Stomach (tissue), 9 donors: ENCODE data around the gene MAPK8IP3. TPM values are rescaled to one million over a fixed set of nuclear protein-coding genes. Genes with fewer than 3 reads are reported as not detected.

Source experiments
- DNase-seq, 2 donors: peaks; one replicate each; pipeline versions ENCODE4 v3.0.0 to v3.0.0-alpha.2; 2013 to 2019
- H3K27ac ChIP-seq, 5 donors: fragments of 200-600 bp in 4 of 5; sonication (generic) in 4 of 5; one replicate each; pipeline ENCODE4 v1.5.1; 2013 to 2019; ENCODE audit warnings: mild to moderate bottlenecking in 1 of 5, moderate library complexity in 1 of 5
- H3K27me3 ChIP-seq, 3 donors: fragments of 200-600 bp; sonication (generic); one replicate each; pipeline ENCODE4 v1.5.1; 2017 to 2019; ENCODE audit warnings: mixed run types in 1 of 3
- H3K36me3 ChIP-seq, 4 donors: fragments of 200-600 bp; sonication (generic); 1 replicate in 3 of 4; 2 replicates in 1 of 4; pipeline ENCODE4 v1.5.1; 2016 to 2019
- H3K4me1 ChIP-seq, 4 donors: fragments of 200-600 bp; sonication (generic); one replicate each; pipeline ENCODE4 v1.5.1; 2016 to 2019
- H3K4me3 ChIP-seq, 4 donors: fragments of 200-600 bp; sonication (generic) in 3 of 4; one replicate each; pipeline ENCODE4 v1.5.1; 2016 to 2019; ENCODE audit warnings: mild to moderate bottlenecking in 1 of 4
- H3K9me3 ChIP-seq, 4 donors: fragments of 200-600 bp; sonication (generic); one replicate each; pipeline ENCODE4 v1.5.1; 2016 to 2019
- CTCF ChIP-seq, 7 experiments: fragments of 450-650 bp in 4 of 7; fragments of 200-600 bp in 3 of 7; sonication (generic) in 3 of 7; IDR thresholded peaks; one replicate each; pipeline ENCODE4 v1.5.1; 2016 to 2019; ENCODE audit warnings: antibody characterized with exemption in 7 of 7, control low read depth in 2 of 7, mild to moderate bottlenecking in 1 of 7
- EP300 ChIP-seq: sonication (generic); formaldehyde crosslinking; IDR thresholded peaks from one replicate; pipeline ENCODE4 v1.6.1; 2017; ENCODE audit warnings: antibody characterized with exemption
- POLR2A ChIP-seq, 4 donors: fragments of 450-650 bp; IDR thresholded peaks; one replicate each; pipeline ENCODE4 v1.6.1; 2016; ENCODE audit warnings: antibody characterized with exemption in 4 of 4, control low read depth in 2 of 4, mild to moderate bottlenecking in 1 of 4, moderate library complexity in 1 of 4
- POLR2AphosphoS5 ChIP-seq, 3 donors: sonication (generic); formaldehyde crosslinking; IDR thresholded peaks; one replicate each; pipeline ENCODE4 v1.6.1; 2016; ENCODE audit warnings: antibody characterized with exemption in 3 of 3
- WGBS, 5 donors: extraction: QIAGEN DNeasy Blood & Tissue Kit in 3 of 5; methylation state at CpG; one replicate each; pipeline versions ENCODE4 v1.1.5 to v1.1.7; 2013 to 2018; 5-methylcytosine and 5-hydroxymethylcytosine counted together
- intact Hi-C: fragments of 100-400 bp; cut with DNase I; formaldehyde crosslinking; loops from one replicate; pipeline ENCODE4 v1.15.1; 2023; ENCODE audit warnings: low total_unique reads
- polyA plus RNA-seq, 3 donors: library from polyadenylated mRNA; stranded (reverse); fragments of 200-250 nt; gene quantifications; one replicate each; pipeline ENCODE4 v1.2.3, GENCODE V29; 2013
- total RNA-seq, 5 donors: library from RNA; depleted of rRNA; stranded (reverse); fragments of >200 nt; gene quantifications; one replicate each; pipeline versions ENCODE4 v1.1.0 to v1.2.3, GENCODE V29; 2014 to 2016
- donor health status: healthy with polysubstance abuse.
- donor health status: Bipolar disorder and iron deficiency.
- donor health status: healthy.

MAPK8IP3 gene
- total and polyA plus RNA-seq, 8 donors: 10.1 to 320 (median 56.3) TPM

GRCh38 chr16:1688807-1689560 lies 17.0 kb upstream of the MAPK8IP3 start:
- peaks cover 0 to 23% (median 14%) of the 10 kb centered on the region in 4 donors for H3K4me1 ChIP-seq
- no peak overlapping the region for H3K4me3 ChIP-seq
- H3K27ac ChIP-seq: peak overlapping the region; percentile 7 to 73 (median 71)
- TF ChIP-seq POLR2AphosphoS5 (IDR thresholded peaks at IDR 0.05) (peak in 1 of 3 donors; percentile 52), POLR2A (IDR thresholded peaks at IDR 0.05) (no peak), CTCF (IDR thresholded peaks at IDR 0.05) (no peak)
- peak; percentile 70 to 92 for DNase-seq
- H3K36me3 ChIP-seq: peaks cover 13 to 96% (median 92%) of the 10 kb centered on the region in 4 donors
- no peaks in the 10 kb centered on the region for H3K27me3 ChIP-seq
- intact Hi-C loops: no loop called here
- 40 to 59% (median 49%) methylated on average over 10 of the region's 10 CpGs for WGBS, 5 donors
- no peaks in the 10 kb centered on the region for H3K9me3 ChIP-seq

- no peaks in the 10 kb centered on the region for H3K27me3 ChIP-seq
- 57 to 85% (median 62%) methylated on average over 13 of the region's 13 CpGs for WGBS, 5 donors
- peaks cover 15 to 96% (median 92%) of the 10 kb centered on the region in 4 donors for H3K36me3 ChIP-seq
- no peak for TF ChIP-seq EP300
- no peak for TF ChIP-seq POLR2A (IDR thresholded peaks at IDR 0.05)
- TF ChIP-seq POLR2AphosphoS5 (IDR thresholded peaks at IDR 0.05): no peak
- TF ChIP-seq CTCF (IDR thresholded peaks at IDR 0.05): no peak
- H3K4me1 ChIP-seq: peaks cover 0 to 23% (median 14%) of the 10 kb centered on the region in 4 donors
- peak in 1 of 2 donors; percentile 60 for DNase-seq
- no peak overlapping the region for H3K4me3 ChIP-seq
- intact Hi-C loops: no loop called here
- H3K9me3 ChIP-seq: no peaks in the 10 kb centered on the region
- H3K27ac ChIP-seq: peak overlapping the region in 4 of 5 donors; percentile 43 to 73 (median 71)
Observed at GRCh38 chr16:1689853-1690252, 16.1 kb upstream of the MAPK8IP3 start.

- H3K27me3 ChIP-seq: no peaks in the 10 kb centered on the region
- H3K4me1 ChIP-seq: peaks cover 0 to 23% (median 14%) of the 10 kb centered on the region in 4 donors
- no peaks in the 10 kb centered on the region for H3K9me3 ChIP-seq
- DNase-seq: no peak
- 62 to 100% (median 83%) methylated on average over 1 of the region's 1 CpG for WGBS, 5 donors
- intact Hi-C loops: no loop called here
- peaks cover 15 to 91% (median 90%) of the 10 kb centered on the region in 4 donors for H3K36me3 ChIP-seq
- H3K27ac ChIP-seq: no peak overlapping the region
- H3K4me3 ChIP-seq: no peak overlapping the region
- TF ChIP-seq CTCF (IDR thresholded peaks at IDR 0.05): no peak
- no peak for TF ChIP-seq POLR2A (IDR thresholded peaks at IDR 0.05)
- TF ChIP-seq EP300: no peak
- no peak for TF ChIP-seq POLR2AphosphoS5 (IDR thresholded peaks at IDR 0.05)
Observed at GRCh38 chr16:1690810-1691209, 15.2 kb upstream of the MAPK8IP3 start.

- H3K4me1 ChIP-seq: peaks cover 0 to 23% (median 14%) of the 10 kb centered on the region in 4 donors
- DNase-seq: no peak
- H3K4me3 ChIP-seq: no peak overlapping the region
- intact Hi-C loops: no loop called here
- H3K9me3 ChIP-seq: no peaks in the 10 kb centered on the region
- no peaks in the 10 kb centered on the region for H3K27me3 ChIP-seq
- H3K27ac ChIP-seq: peak overlapping the region in 1 of 5 donors; percentile 36
- peaks cover 15 to 91% (median 88%) of the 10 kb centered on the region in 4 donors for H3K36me3 ChIP-seq
- no peak for TF ChIP-seq POLR2A (IDR thresholded peaks at IDR 0.05)
- TF ChIP-seq CTCF (IDR thresholded peaks at IDR 0.05): no peak
- TF ChIP-seq EP300: no peak
- TF ChIP-seq POLR2AphosphoS5 (IDR thresholded peaks at IDR 0.05): no peak
Observed at GRCh38 chr16:1691276-1691675, 14.7 kb upstream of the MAPK8IP3 start.
